IMR-90 (cell line): ENCODE data around the gene TPO. TPM values are rescaled to one million over a fixed set of nuclear protein-coding genes. Genes with fewer than 3 reads are reported as not detected.

Experiments used
- ATAC-seq: fragments of 200-7000 bp; cut with Tn5 transposase; 2 replicates; pipeline ENCODE4 v1.9.1; 2020; ENCODE audit warnings: low read depth, mild to moderate bottlenecking, moderate library complexity
- BruUV-seq: library from RNA; stranded (reverse); fragments of 400-500 nt; replicated peaks from 2 replicates; lab custom pipeline; 2021; lab: Mats Ljungman, UMichigan
- CTCF ChIA-PET: fragments of 300-600 bp; formaldehyde crosslinking; extraction: SDS; loops from one replicate; lab custom pipeline; 2021; ENCODE audit warnings: antibody characterized with exemption; lab: Yijun Ruan, JAX
- POLR2A ChIA-PET: fragments of 300-600 bp; sonication (Branson Sonifier 250); formaldehyde crosslinking; loops from one replicate; lab custom pipeline; 2022; ENCODE audit warnings: antibody characterized with exemption; ENCODE audit not compliant: unreplicated experiment; lab: Charles Lee
- DNase-seq: peaks from one replicate; pipeline ENCODE4 v3.0.0; 2013
- H2AFZ ChIP-seq: replicated peaks from 2 replicates; pipeline ENCODE3; 2013; ENCODE audit warnings: low read length, mild to moderate bottlenecking; ENCODE audit not compliant: poor library complexity
- H2AK5ac ChIP-seq: 2 replicates; pipeline ENCODE4 v1.6.1; 2013; ENCODE audit warnings: low read depth, low read length, inconsistent platforms
- H2AK9ac ChIP-seq: replicated peaks from 2 replicates; pipeline ENCODE3; 2013; ENCODE audit warnings: mild to moderate bottlenecking, low read depth, low read length, moderate library complexity; ENCODE audit not compliant: poor library complexity
- H2BK120ac ChIP-seq: 2 replicates; pipeline ENCODE4 v1.6.1; 2013; ENCODE audit warnings: low read depth, low read length, inconsistent platforms
- H2BK15ac ChIP-seq: 3 replicates; pipeline ENCODE4 v1.6.1; 2013; ENCODE audit warnings: low read depth, low read length, inconsistent platforms
- H2BK20ac ChIP-seq: 2 replicates; pipeline ENCODE4 v1.6.1; 2013; ENCODE audit warnings: low read depth, mild to moderate bottlenecking, inconsistent platforms, low read length, moderate library complexity
- H2BK5ac ChIP-seq: 2 replicates; pipeline ENCODE4 v1.6.1; 2013; ENCODE audit warnings: mild to moderate bottlenecking, low read depth, low read length, inconsistent platforms; ENCODE audit not compliant: poor library complexity, severe bottlenecking
- H3K14ac ChIP-seq: replicated peaks from 2 replicates; pipeline ENCODE4 v1.6.1; 2013; ENCODE audit warnings: low read depth, low read length, inconsistent platforms
- H3K18ac ChIP-seq: 2 replicates; pipeline ENCODE4 v1.6.1; 2013; ENCODE audit warnings: low read depth, low read length, control low read depth
- H3K23ac ChIP-seq: 2 replicates; pipeline ENCODE4 v1.6.1; 2013; ENCODE audit warnings: low read depth, low read length, inconsistent platforms
- H3K27ac ChIP-seq: 2 replicates; pipeline ENCODE4 v1.5.1; 2013; ENCODE audit warnings: mild to moderate bottlenecking, control low read depth, low read length; ENCODE audit not compliant: insufficient read depth
- H3K27me3 ChIP-seq: 2 replicates; pipeline ENCODE4 v1.6.1; 2013; ENCODE audit warnings: low read length; ENCODE audit not compliant: control insufficient read depth, insufficient read depth
- H3K36me3 ChIP-seq: 2 replicates; pipeline ENCODE4 v1.6.1; 2013; ENCODE audit warnings: low read length, mixed read lengths; ENCODE audit not compliant: control insufficient read depth, insufficient read depth
- H3K4ac ChIP-seq: 2 replicates; pipeline ENCODE4 v1.6.1; 2013; ENCODE audit warnings: low read depth, low read length, inconsistent platforms
- H3K4me1 ChIP-seq: 2 replicates; pipeline ENCODE4 v1.6.1; 2013; ENCODE audit warnings: low read length, mixed read lengths; ENCODE audit not compliant: control insufficient read depth, insufficient read depth
- H3K4me2 ChIP-seq: 2 replicates; pipeline ENCODE4 v1.6.1; 2013; ENCODE audit warnings: low read depth, mild to moderate bottlenecking, control low read depth, low read length, moderate library complexity
- H3K4me3 ChIP-seq: 2 replicates; pipeline ENCODE4 v1.5.1; 2013; ENCODE audit warnings: low read depth, mild to moderate bottlenecking, control low read depth, low read length, moderate library complexity; ENCODE audit not compliant: insufficient read depth
- H3K56ac ChIP-seq: 2 replicates; pipeline ENCODE4 v1.6.1; 2013; ENCODE audit warnings: low read length, inconsistent platforms; ENCODE audit not compliant: insufficient read depth; ENCODE audit errors: extremely low read depth
- H3K79me1 ChIP-seq, 2 experiments: 2 replicates each; pipeline ENCODE4 v1.6.1; 2013; ENCODE audit warnings: low read length in 2 of 2, inconsistent platforms in 1 of 2, low read depth in 1 of 2
- H3K9ac ChIP-seq: 2 replicates; pipeline ENCODE4 v1.6.1; 2013; ENCODE audit warnings: low read depth, low read length, control low read depth
- H3K9me1 ChIP-seq: 2 replicates; pipeline ENCODE4 v1.6.1; 2013; ENCODE audit warnings: low read length, inconsistent platforms; ENCODE audit not compliant: insufficient read depth
- H3K9me3 ChIP-seq: 2 replicates; pipeline ENCODE4 v1.6.1; 2013; ENCODE audit warnings: low read length; ENCODE audit not compliant: control insufficient read depth, insufficient read depth
- H4K20me1 ChIP-seq: 2 replicates; pipeline ENCODE4 v1.6.1; 2013; ENCODE audit warnings: low read length, inconsistent platforms; ENCODE audit not compliant: insufficient read depth
- H4K5ac ChIP-seq: 2 replicates; pipeline ENCODE4 v1.6.1; 2013; ENCODE audit warnings: mild to moderate bottlenecking, low read depth, low read length, control low read depth
- H4K8ac ChIP-seq, 2 experiments: 2 replicates each; pipeline ENCODE4 v1.6.1; 2013; ENCODE audit warnings: low read depth in 2 of 2, low read length in 2 of 2, control low read depth in 1 of 2, inconsistent platforms in 1 of 2
- H4K91ac ChIP-seq: 2 replicates; pipeline ENCODE4 v1.6.1; 2013; ENCODE audit warnings: low read depth, low read length, inconsistent platforms; ENCODE audit not compliant: insufficient read depth
- CEBPB ChIP-seq: IDR thresholded peaks from 2 replicates; pipeline ENCODE4 v1.6.1; 2012; ENCODE audit warnings: low read depth, low read length, improper control_type of control experiment
- CHD1 ChIP-seq: IDR thresholded peaks from 2 replicates; pipeline ENCODE4 v1.6.1; 2012; ENCODE audit warnings: low read depth, low read length, improper control_type of control experiment
- CTCF ChIP-seq: conservative IDR thresholded peaks from 2 replicates; pipeline ENCODE4 v1.5.1; 2012; ENCODE audit warnings: mild to moderate bottlenecking, low read depth, low read length, improper control_type of control experiment
- ELK1 ChIP-seq: fragments of 150-350 bp; IDR thresholded peaks from 2 replicates; pipeline ENCODE4 v1.6.1; 2016; ENCODE audit warnings: low read depth, mild to moderate bottlenecking, low read length, moderate library complexity, borderline replicate concordance
- MAFK ChIP-seq: IDR thresholded peaks from 2 replicates; pipeline ENCODE4 v1.6.1; 2012; ENCODE audit warnings: low read depth, low read length, improper control_type of control experiment
- MAZ ChIP-seq: IDR thresholded peaks from 2 replicates; pipeline ENCODE4 v1.6.1; 2012; ENCODE audit warnings: low read depth, mild to moderate bottlenecking, low read length, improper control_type of control experiment, moderate library complexity, borderline replicate concordance
- MXI1 ChIP-seq: IDR thresholded peaks from 2 replicates; pipeline ENCODE4 v1.6.1; 2012; ENCODE audit warnings: low read depth, mild to moderate bottlenecking, low read length, moderate library complexity, borderline replicate concordance
- NFE2L2 ChIP-seq: fragments of 150-350 bp; IDR thresholded peaks from 2 replicates; pipeline ENCODE4 v1.6.1; 2016; ENCODE audit warnings: low read depth, mild to moderate bottlenecking, low read length
- POLR2A ChIP-seq: IDR thresholded peaks from 2 replicates; pipeline ENCODE4 v1.6.1; 2012; ENCODE audit warnings: mild to moderate bottlenecking, low read depth, low read length
- RAD21 ChIP-seq: IDR thresholded peaks from 2 replicates; pipeline ENCODE4 v1.6.1; 2012; ENCODE audit warnings: low read length, improper control_type of control experiment
- RFX5 ChIP-seq: IDR thresholded peaks from 2 replicates; pipeline ENCODE4 v1.8.0; 2012; ENCODE audit warnings: low read depth, mild to moderate bottlenecking, low read length, moderate library complexity
- SMC3 ChIP-seq: fragments of 150-350 bp; IDR thresholded peaks from 2 replicates; pipeline ENCODE4 v1.6.1; 2016; ENCODE audit warnings: low read depth, mild to moderate bottlenecking, antibody characterized with exemption, low read length, moderate library complexity
- USF2 ChIP-seq: fragments of 150-350 bp; IDR thresholded peaks from 2 replicates; pipeline ENCODE4 v1.6.1; 2017; ENCODE audit warnings: mild to moderate bottlenecking, antibody characterized with exemption, low read length, low read depth
- WGBS, 2 experiments: methylation state at CpG; one replicate each; pipeline versions ENCODE4 v1.1.5 to v1.1.7; 2013; ENCODE audit warnings: missing lambda C conversion rate in 2 of 2; ENCODE audit not compliant: insufficient read length in 1 of 2; ENCODE audit errors: extremely low coverage in 2 of 2; 5-methylcytosine and 5-hydroxymethylcytosine counted together
- dilution Hi-C: fragments of 300-500 bp; cut with HindIII; formaldehyde crosslinking; loops from one replicate; pipeline ENCODE4 v1.14.3; 2018; ENCODE audit warnings: low sequenced_read_pairs; ENCODE audit not compliant: unreplicated experiment
- in situ Hi-C: fragments of 300-500 bp; cut with MboI; formaldehyde crosslinking; loops from 3 replicates; pipeline ENCODE4 v1.14.3; 2019; ENCODE audit warnings: low sequenced_read_pairs, inconsistent platforms, mixed read lengths
- intact Hi-C: fragments of 100-400 bp; cut with micrococcal nuclease; formaldehyde crosslinking; loops from 2 replicates; pipeline ENCODE4 v1.10.0; 2022
- polyA plus RNA-seq, 3 experiments: library from polyadenylated mRNA; depleted of rRNA; stranded (reverse); fragments of >200 nt; gene quantifications; 2 replicates each; pipeline ENCODE4 v1.2.3, GENCODE V29; 2012; ENCODE audit warnings: low replicate concordance in 1 of 3
- total RNA-seq: library from RNA; depleted of rRNA; stranded (reverse); fragments of >200 nt; gene quantifications from 2 replicates; pipeline ENCODE4 v1.2.3, GENCODE V29; 2012

TPO gene
- total and polyA plus RNA-seq, 2 of the 4 experiments (the other 2 are of a cell fraction) = not detected

GRCh38 chr2:1374287-1374686 is 39.0 kb upstream of the TPO start:
- H3K14ac ChIP-seq = no peak overlapping the region
- H3K36me3 ChIP-seq = no peaks in the 10 kb centered on the region
- H4K5ac ChIP-seq = no peak overlapping the region
- H4K8ac ChIP-seq = no peak overlapping the region
- DNase-seq = no peak
- no peak overlapping the region for H3K9ac ChIP-seq
- no peak overlapping the region for H3K4me2 ChIP-seq
- H3K23ac ChIP-seq = no peak overlapping the region
- H3K4me1 ChIP-seq = no peaks in the 10 kb centered on the region
- BruUV-seq = no TSS peak
- no peak overlapping the region for H3K56ac ChIP-seq
- no peak overlapping the region for H2BK120ac ChIP-seq
- H4K20me1 ChIP-seq = no peaks in the 10 kb centered on the region
- ChIA-PET CTCF (no interaction called here), POLR2A (no interaction called here)
- H2BK20ac ChIP-seq = no peak overlapping the region
- no peak overlapping the region for H2AK5ac ChIP-seq
- intact Hi-C loops (no loop called here), in situ Hi-C loops (no loop called here), dilution Hi-C loops (no loop called here)
- H3K9me3 ChIP-seq = peaks cover 36% of the 10 kb centered on the region
- H3K27ac ChIP-seq = no peak overlapping the region
- no peak overlapping the region for H2BK15ac ChIP-seq
- no peaks in the 10 kb centered on the region for H3K9me1 ChIP-seq
- no CpG with 5 or more reads among the region's 11 CpGs for WGBS, 2 experiments
- no peak overlapping the region for H3K18ac ChIP-seq
- H2AFZ ChIP-seq = no peak overlapping the region
- ATAC-seq = no peak
- no peak overlapping the region for H4K91ac ChIP-seq
- no peak overlapping the region for H2BK5ac ChIP-seq
- no peaks in the 10 kb centered on the region for H3K79me1 ChIP-seq
- no peak overlapping the region for H3K4ac ChIP-seq
- no peak overlapping the region for H3K4me3 ChIP-seq
- H2AK9ac ChIP-seq = no peak overlapping the region
- TF ChIP-seq MAZ (no peak), CEBPB (no peak), RAD21 (no peak), NFE2L2 (no peak), CTCF (no peak), MAFK (no peak), ELK1 (no peak), RFX5 (no peak), CHD1 (no peak), MXI1 (no peak), POLR2A (no peak), SMC3 (no peak), USF2 (no peak)
- no peaks in the 10 kb centered on the region for H3K27me3 ChIP-seq
